ENCODE data around the gene CAPN5. TPM values are rescaled to one million over a fixed set of nuclear protein-coding genes. Genes with fewer than 3 reads are reported as not detected.

CAPN5 gene
- total and polyA plus RNA-seq, 2 of the 13 experiments (the other 11 are each of a cell fraction or from before 2014, with no cell fraction given), result 0.27 to 1.2 TPM

DNA sequence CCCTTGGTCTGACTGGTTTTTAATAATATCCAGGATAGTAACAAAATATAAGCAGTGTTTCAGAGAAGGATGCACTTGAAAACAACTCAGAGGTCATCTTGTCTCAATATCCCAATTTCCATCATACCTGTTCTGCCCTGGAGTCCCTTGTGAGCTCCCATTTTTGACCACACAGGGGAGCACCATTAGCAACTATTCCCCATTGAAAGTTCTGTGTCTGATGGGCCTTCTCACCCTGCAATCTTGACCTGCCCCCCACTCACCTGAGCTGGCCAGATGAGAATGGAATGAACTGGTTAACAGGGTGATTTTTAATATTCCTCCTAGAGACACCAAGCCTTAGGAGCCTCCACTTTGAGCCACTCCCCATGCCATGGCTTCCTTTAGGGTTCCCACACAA, 3.8 kb upstream of the CAPN5 start (continued):
- TF ChIP-seq, protein P1, sequence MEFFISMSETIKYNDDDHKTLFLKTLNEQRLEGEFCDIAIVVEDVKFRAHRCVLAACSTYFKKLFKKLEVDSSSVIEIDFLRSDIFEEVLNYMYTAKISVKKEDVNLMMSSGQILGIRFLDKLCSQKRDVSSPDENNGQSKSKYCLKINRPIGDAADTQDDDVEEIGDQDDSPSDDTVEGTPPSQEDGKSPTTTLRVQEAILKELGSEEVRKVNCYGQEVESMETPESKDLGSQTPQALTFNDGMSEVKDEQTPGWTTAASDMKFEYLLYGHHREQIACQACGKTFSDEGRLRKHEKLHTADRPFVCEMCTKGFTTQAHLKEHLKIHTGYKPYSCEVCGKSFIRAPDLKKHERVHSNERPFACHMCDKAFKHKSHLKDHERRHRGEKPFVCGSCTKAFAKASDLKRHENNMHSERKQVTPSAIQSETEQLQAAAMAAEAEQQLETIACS (CRISPR knock-in tag; IDR thresholded peaks at IDR 0.05), result no peak
- TF ChIP-seq ZNF75D (CRISPR knock-in tag; IDR thresholded peaks at IDR 0.05; ENCODE audit: borderline replicate concordance) (no peak), ZBTB38 (CRISPR knock-in tag; IDR thresholded peaks at IDR 0.05) (no peak)

- Histone ChIP-seq H2AFZ (ENCODE audit: low read length) (no peak overlapping the region), H3K9me3 (ENCODE audit: low read length) (peaks cover 6% of the 10 kb centered on the region), H3K36me3 (replicated peaks in 1 of 2; ENCODE audit: control insufficient read depth in 1 of 2, insufficient read depth in 2 of 2, low read length in 2 of 2) (no peaks in the 10 kb centered on the region), H3K79me2 (ENCODE audit: insufficient read depth, low read length) (no peaks in the 10 kb centered on the region), H3K9ac (ENCODE audit: insufficient read depth, low read depth, low read length) (no peak overlapping the region), H4K20me1 (ENCODE audit: insufficient read depth, low read length) (0 out of 2 replicates have a peak, but pooled peaks cover 4% of the 10 kb centered on the region), H3K4me1 (ENCODE audit: insufficient read depth, low read length) (peaks cover 51% of the 10 kb centered on the region), H3K27ac (ENCODE audit: extremely low read length, insufficient read depth, low read length) (no peak overlapping the region), H3K27me3 (ENCODE audit: control insufficient read depth in 1 of 2, insufficient read depth in 2 of 2, low read length in 2 of 2) (peaks cover 14 to 29% of the 10 kb centered on the region in 2 experiments; a peak in 4 of 5 replicates), H3K4me2 (ENCODE audit: low read depth, low read length) (no peak overlapping the region), H3K4me3 (replicated peaks in 1 of 3; ENCODE audit: insufficient read depth in 1 of 3, low read depth in 2 of 3, low read length in 3 of 3) (no peak overlapping the region)
- intact Hi-C loops (cut with micrococcal nuclease; ENCODE audit: unreplicated experiment), result no loop called here
- CTCF ChIA-PET (ENCODE audit: low intra/inter-chr PET ratio, low total read pairs), result interaction anchor here (0.6 kb wide), 1 partner anchor 16 kb away, joined by 3 read pairs; no protein-coding TSS in a partner anchor
- POLR2A ChIA-PET, result interaction anchor here (1.2 to 3.6 kb wide), 2 partner anchors 16 to 32 kb away, joined by 5 to 16 read pairs; no protein-coding TSS in a partner anchor
- DNase-seq (ENCODE audit: low spot score), result no peak
- BruUV-seq (replicated peaks), result no TSS peak
- FAIRE-seq, result no peak
- ATAC-seq, result no peak
- 71% methylated on average over 1 of the region's 1 CpG for WGBS (ENCODE audit: low lambda C conversion rate)
- in situ Hi-C loops (cut with HindIII; ENCODE audit: extremely low pct_ligation_motif_present, low pct_unique_long_range_greater_than_20kb), result no loop called here
- no peak for TF ChIP-seq ZNF782 (CRISPR knock-in tag; IDR thresholded peaks at IDR 0.05; ENCODE audit: borderline replicate concordance)
- TF ChIP-seq TOPORS (CRISPR knock-in tag; IDR thresholded peaks at IDR 0.05), result no peak
- no peak for TF ChIP-seq ZIK1 (CRISPR knock-in tag; IDR thresholded peaks at IDR 0.05; ENCODE audit: borderline replicate concordance, low read depth)
- TF ChIP-seq, protein P2, sequence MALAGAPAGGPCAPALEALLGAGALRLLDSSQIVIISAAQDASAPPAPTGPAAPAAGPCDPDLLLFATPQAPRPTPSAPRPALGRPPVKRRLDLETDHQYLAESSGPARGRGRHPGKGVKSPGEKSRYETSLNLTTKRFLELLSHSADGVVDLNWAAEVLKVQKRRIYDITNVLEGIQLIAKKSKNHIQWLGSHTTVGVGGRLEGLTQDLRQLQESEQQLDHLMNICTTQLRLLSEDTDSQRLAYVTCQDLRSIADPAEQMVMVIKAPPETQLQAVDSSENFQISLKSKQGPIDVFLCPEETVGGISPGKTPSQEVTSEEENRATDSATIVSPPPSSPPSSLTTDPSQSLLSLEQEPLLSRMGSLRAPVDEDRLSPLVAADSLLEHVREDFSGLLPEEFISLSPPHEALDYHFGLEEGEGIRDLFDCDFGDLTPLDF (CRISPR knock-in tag; IDR thresholded peaks at IDR 0.05), result no peak
- TF ChIP-seq, protein P3, sequence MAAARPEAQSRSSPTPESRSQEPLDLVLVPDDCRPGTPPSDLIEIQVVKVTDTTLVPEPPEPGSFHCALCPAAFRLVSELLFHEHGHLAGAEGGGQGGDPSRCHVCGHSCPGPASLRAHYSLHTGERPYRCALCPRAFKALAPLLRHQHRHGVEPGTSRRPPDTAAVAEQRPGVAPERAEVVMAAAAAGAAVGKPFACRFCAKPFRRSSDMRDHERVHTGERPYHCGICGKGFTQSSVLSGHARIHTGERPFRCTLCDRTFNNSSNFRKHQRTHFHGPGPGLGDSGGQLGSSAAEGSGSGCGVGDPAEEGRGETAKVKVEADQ (CRISPR knock-in tag; IDR thresholded peaks at IDR 0.05; ENCODE audit: borderline replicate concordance), result no peak
- TF ChIP-seq ZNF280D (CRISPR knock-in tag; IDR thresholded peaks at IDR 0.05), result no peak
- TF ChIP-seq PREB (CRISPR knock-in tag; IDR thresholded peaks at IDR 0.05), result no peak
- TF ChIP-seq SMAD3 (CRISPR knock-in tag; IDR thresholded peaks at IDR 0.05), result no peak
- TF ChIP-seq ZFP82 (CRISPR knock-in tag; IDR thresholded peaks at IDR 0.05; ENCODE audit: borderline replicate concordance), result no peak
- no peak for TF ChIP-seq ZNF292 (CRISPR knock-in tag; IDR thresholded peaks at IDR 0.05; ENCODE audit: borderline replicate concordance, low read depth)
- TF ChIP-seq FOXA1 (IDR thresholded peaks at IDR 0.05), result no peak
- TF ChIP-seq FOXA1 (CRISPR knock-in tag; IDR thresholded peaks at IDR 0.05), result no peak
- TF ChIP-seq ZNF83 (CRISPR knock-in tag; IDR thresholded peaks at IDR 0.05; ENCODE audit: borderline replicate concordance), result no peak
- no peak for TF ChIP-seq SOX5 (CRISPR knock-in tag; IDR thresholded peaks at IDR 0.05; ENCODE audit: borderline replicate concordance)
These were observed 3.4 kb upstream of the CAPN5 start for GRCh38 chr11:77063407-77063806.

Data from HepG2 (cell line).